ENCODE data around the gene AGBL1. TPM values are rescaled to one million over a fixed set of nuclear protein-coding genes. Genes with fewer than 3 reads are reported as not detected.

AGBL1 gene
- total and polyA plus RNA-seq, 8 donors, result under 0.01 to 0.18 TPM; not detected in 6

DNA sequence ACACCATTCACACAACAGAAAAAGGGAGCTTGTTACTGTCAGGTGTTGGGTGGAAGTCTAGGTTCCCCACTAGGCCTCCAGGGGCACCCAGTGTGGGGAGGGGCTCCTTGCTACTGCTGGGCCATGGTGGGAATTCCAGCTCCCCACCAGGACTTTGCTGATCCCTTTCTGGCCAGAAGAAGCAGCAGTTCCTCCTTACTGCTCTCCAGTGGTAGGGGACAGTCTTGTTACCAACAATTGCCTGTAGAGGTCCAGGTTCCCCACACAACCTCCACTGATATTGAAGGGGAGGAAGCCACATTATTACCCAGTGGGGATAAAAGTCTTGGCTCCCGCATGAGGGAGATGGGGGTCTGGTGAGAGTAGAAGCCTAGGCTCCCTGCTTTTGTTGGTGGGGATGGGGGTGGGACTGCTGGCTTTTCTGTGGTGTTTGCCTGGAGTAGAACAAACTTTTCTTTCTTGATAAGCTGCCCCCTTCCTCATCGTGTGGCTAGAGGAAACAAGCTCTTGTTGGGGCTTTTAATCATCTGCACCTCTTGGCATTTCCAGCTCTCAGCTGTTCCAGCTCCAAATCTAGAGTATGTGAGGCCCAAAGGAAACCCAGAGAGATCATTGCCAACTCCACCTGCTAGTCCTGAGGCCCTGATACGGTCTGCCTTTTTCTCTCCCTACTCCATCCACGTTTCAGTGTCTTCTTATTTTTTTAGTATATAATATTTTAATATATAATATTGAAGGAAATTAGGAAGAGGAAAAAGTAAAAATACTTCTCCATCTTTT, 824.2 kb downstream of the AGBL1 start:
- Histone ChIP-seq H3K4me3 (no peak overlapping the region), H3K4me1 (no peaks in the 10 kb centered on the region), H3K27me3 (peaks cover 0 to 12% (median 0%) of the 10 kb centered on the region in 3 donors), H3K36me3 (no peaks in the 10 kb centered on the region), H3K27ac (no peak overlapping the region), H3K9me3 (no peaks in the 10 kb centered on the region)
- TF ChIP-seq POLR2AphosphoS5 (IDR thresholded peaks at IDR 0.05), result no peak
- no peak for TF ChIP-seq EP300 (IDR thresholded peaks at IDR 0.05)
- TF ChIP-seq, protein P1, sequence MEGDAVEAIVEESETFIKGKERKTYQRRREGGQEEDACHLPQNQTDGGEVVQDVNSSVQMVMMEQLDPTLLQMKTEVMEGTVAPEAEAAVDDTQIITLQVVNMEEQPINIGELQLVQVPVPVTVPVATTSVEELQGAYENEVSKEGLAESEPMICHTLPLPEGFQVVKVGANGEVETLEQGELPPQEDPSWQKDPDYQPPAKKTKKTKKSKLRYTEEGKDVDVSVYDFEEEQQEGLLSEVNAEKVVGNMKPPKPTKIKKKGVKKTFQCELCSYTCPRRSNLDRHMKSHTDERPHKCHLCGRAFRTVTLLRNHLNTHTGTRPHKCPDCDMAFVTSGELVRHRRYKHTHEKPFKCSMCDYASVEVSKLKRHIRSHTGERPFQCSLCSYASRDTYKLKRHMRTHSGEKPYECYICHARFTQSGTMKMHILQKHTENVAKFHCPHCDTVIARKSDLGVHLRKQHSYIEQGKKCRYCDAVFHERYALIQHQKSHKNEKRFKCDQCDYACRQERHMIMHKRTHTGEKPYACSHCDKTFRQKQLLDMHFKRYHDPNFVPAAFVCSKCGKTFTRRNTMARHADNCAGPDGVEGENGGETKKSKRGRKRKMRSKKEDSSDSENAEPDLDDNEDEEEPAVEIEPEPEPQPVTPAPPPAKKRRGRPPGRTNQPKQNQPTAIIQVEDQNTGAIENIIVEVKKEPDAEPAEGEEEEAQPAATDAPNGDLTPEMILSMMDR (IDR thresholded peaks at IDR 0.05), result no peak
- no peak for TF ChIP-seq POLR2A (IDR thresholded peaks at IDR 0.05)
- intact Hi-C loops (cut with DNase I; ENCODE audit: low total_unique reads), result no loop called here
- no peak for DNase-seq
- WGBS, 5 donors, result 28 to 56% (median 35%) methylated on average over 4 of the region's 4 CpGs

DNA sequence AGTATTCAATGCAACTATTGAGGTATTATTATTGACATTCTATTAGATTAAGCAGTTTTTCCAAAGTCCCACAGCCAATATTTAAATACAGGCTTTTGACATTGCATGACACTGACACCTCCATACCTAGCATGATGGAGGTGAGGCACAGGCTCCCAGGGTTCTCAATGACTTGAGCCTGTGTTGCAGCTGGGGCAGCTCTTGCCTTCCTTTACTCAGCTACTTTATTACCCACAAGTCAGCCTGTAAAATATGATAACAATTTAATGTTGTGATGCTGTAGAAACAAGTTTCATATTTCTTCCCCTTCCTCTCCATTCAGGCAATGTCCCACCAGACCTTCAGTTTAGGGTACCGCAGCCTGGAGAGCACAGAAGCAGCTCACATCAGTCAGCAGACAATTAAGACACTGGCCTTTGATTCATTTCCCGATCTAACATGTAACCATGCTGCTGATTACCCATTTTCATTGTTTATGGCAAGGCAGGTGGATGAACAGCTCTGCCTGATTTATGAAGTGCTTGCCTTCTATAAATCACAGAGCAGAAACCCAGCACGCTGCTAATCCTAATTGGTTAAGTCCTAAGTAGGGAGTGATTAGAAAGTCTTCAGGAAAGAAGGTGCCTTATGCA, 826.1 kb downstream of the AGBL1 start:
- intact Hi-C loops (cut with DNase I; ENCODE audit: low total_unique reads), result no loop called here
- WGBS, 5 donors, result 55 to 60% (median 58%) methylated on average over 3 of the region's 3 CpGs
- H3K36me3 ChIP-seq, result no peaks in the 10 kb centered on the region

DNA sequence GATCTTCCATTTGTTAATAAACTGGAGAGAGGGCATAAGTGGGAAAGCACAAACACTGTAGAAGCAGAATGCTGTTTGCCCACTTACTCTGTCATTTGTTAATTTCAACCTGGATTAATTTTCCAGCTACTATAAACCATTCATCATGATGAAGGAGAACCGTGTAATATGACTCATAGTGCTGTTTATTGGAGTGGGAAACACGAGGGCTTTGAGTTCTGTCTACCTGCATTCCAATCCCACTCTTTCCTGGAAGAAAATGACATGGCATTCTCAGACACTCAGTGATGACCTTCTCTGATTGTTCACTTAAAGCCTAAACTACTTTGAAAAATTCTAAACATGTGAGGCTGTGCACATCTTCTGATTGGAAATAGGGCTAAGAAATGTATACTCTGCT, 826.7 kb downstream of the AGBL1 start:
- no peak for DNase-seq
- intact Hi-C loops (cut with DNase I; ENCODE audit: low total_unique reads), result no loop called here
- H3K27ac ChIP-seq, result no peak overlapping the region
- H3K4me3 ChIP-seq, result no peak overlapping the region
- TF ChIP-seq POLR2AphosphoS5 (IDR thresholded peaks at IDR 0.05) (no peak), EP300 (IDR thresholded peaks at IDR 0.05) (no peak), POLR2A (IDR thresholded peaks at IDR 0.05) (no peak)
- TF ChIP-seq, protein P1 (IDR thresholded peaks at IDR 0.05), result no peak
- H3K27me3 ChIP-seq, result peaks cover 0 to 12% (median 0%) of the 10 kb centered on the region in 3 donors
- no peaks in the 10 kb centered on the region for H3K9me3 ChIP-seq
- no peaks in the 10 kb centered on the region for H3K36me3 ChIP-seq
- 18 to 30% (median 26%) methylated on average over 2 of the region's 2 CpGs for WGBS, 5 donors
- H3K4me1 ChIP-seq, result no peaks in the 10 kb centered on the region

More for the DNA sequence above, 826.1 kb downstream of the AGBL1 start:
- H3K27me3 ChIP-seq, result peaks cover 0 to 12% (median 0%) of the 10 kb centered on the region in 3 donors
- H3K27ac ChIP-seq, result no peak overlapping the region
- no peak overlapping the region for H3K4me3 ChIP-seq
- DNase-seq, result no peak
- TF ChIP-seq, protein P1 (IDR thresholded peaks at IDR 0.05), result no peak
- TF ChIP-seq POLR2AphosphoS5 (IDR thresholded peaks at IDR 0.05) (no peak), POLR2A (IDR thresholded peaks at IDR 0.05) (no peak), EP300 (IDR thresholded peaks at IDR 0.05) (no peak)
- H3K4me1 ChIP-seq, result no peaks in the 10 kb centered on the region
- H3K9me3 ChIP-seq, result no peaks in the 10 kb centered on the region

DNA sequence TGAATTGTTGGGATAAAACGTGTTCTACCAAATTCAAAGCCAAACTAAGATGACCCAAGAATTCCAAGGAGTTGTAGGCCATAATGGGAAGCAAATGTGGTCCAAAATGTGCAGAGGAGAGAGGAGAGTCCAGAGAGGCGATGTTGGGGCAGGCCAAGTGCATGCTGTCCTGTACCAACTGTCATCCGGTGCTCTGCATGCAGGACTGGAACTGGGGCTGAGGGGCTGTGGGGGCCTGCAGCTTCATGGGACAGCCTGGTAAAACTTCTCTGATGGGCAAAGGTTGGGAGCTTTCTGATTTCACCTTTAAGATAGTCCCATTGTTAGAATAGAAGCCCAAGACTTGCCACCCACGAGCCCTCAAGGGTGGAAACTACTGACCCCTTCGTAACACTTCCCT, 831.4 kb downstream of the AGBL1 start:
- TF ChIP-seq, protein P1 (IDR thresholded peaks at IDR 0.05), result no peak
- TF ChIP-seq EP300 (IDR thresholded peaks at IDR 0.05) (no peak), POLR2A (IDR thresholded peaks at IDR 0.05) (no peak), POLR2AphosphoS5 (IDR thresholded peaks at IDR 0.05) (no peak)
- no peak overlapping the region for H3K27ac ChIP-seq
- intact Hi-C loops (cut with DNase I; ENCODE audit: low total_unique reads), result no loop called here
- WGBS, 5 donors, result 67 to 81% (median 71%) methylated on average over 5 of the region's 5 CpGs
- peaks cover 0 to 6% (median 2%) of the 10 kb centered on the region in 4 donors for H3K4me1 ChIP-seq
- no peak overlapping the region for H3K4me3 ChIP-seq
- no peaks in the 10 kb centered on the region for H3K9me3 ChIP-seq
- H3K36me3 ChIP-seq, result no peaks in the 10 kb centered on the region
- DNase-seq, result no peak
- peaks cover 0 to 6% (median 0%) of the 10 kb centered on the region in 3 donors for H3K27me3 ChIP-seq
